ENCODE measurements around the gene ZNF292.

- TF ChIP-seq CTCF (IDR thresholded peaks at IDR 0.05) (no peak), EZH2 (IDR thresholded peaks at IDR 0.05; ENCODE audit: borderline replicate concordance, insufficient read depth, low read depth, low read length, poor library complexity, severe bottlenecking) (no peak)
Observed at GRCh38 chr6:87242311-87242710, 86.9 kb downstream of the ZNF292 start.

Data from B cell (primary cell).